Fibroblast of upper back skin (primary cell): ENCODE measurements around the gene TMBIM6.
A peak's percentile ranks its signal among the peaks of the same experiment; 100 is the strongest.
"Not testable (repeated sequence)": the region's sequence is repeated elsewhere in the genome, so short reads cannot be mapped to it uniquely, and the experiment has no call there.

ENCODE experiments used
- DNase-seq: peaks from one replicate; pipeline ENCODE4 v3.0.0-alpha.2; 2013

Gene TMBIM6

GRCh38 chr12:49777341-49777740, 36.0 kb downstream of the TMBIM6 start:
- no peak for DNase-seq

- peak; percentile 31 for DNase-seq
These were observed 36.7 kb downstream of the TMBIM6 start for GRCh38 chr12:49777800-49778748.

GRCh38 chr12:49779581-49779980, 38.2 kb downstream of the TMBIM6 start:
- DNase-seq: no peak

- DNase-seq: not testable (repeated sequence)
These were observed 39.6 kb downstream of the TMBIM6 start for GRCh38 chr12:49780914-49781313.

GRCh38 chr12:49783917-49784676, 42.7 kb downstream of the TMBIM6 start:
- DNase-seq: peak; percentile 61

- DNase-seq: peak; percentile 12
These were observed 43.5 kb downstream of the TMBIM6 start for GRCh38 chr12:49784756-49785409.

GRCh38 chr12:49787672-49788071, 46.3 kb downstream of the TMBIM6 start:
- DNase-seq: no peak

- no peak for DNase-seq
These were observed 48.6 kb downstream of the TMBIM6 start for GRCh38 chr12:49789992-49790391.

- no peak for DNase-seq
These were observed 49.6 kb downstream of the TMBIM6 start for GRCh38 chr12:49790741-49791555.

- DNase-seq: no peak
These were observed 50.3 kb downstream of the TMBIM6 start for GRCh38 chr12:49791700-49792099.

GRCh38 chr12:49792181-49792970, 51.0 kb downstream of the TMBIM6 start:
- no peak for DNase-seq

GRCh38 chr12:49792976-49793580, 51.7 kb downstream of the TMBIM6 start:
- DNase-seq: no peak

GRCh38 chr12:49793620-49794019, 52.3 kb downstream of the TMBIM6 start:
- DNase-seq: no peak

- DNase-seq: no peak
These were observed 52.7 kb downstream of the TMBIM6 start for GRCh38 chr12:49794021-49794420.

GRCh38 chr12:49794811-49795653, 53.7 kb downstream of the TMBIM6 start:
- no peak for DNase-seq

GRCh38 chr12:49795654-49796105, 54.3 kb downstream of the TMBIM6 start:
- DNase-seq: no peak

GRCh38 chr12:49796155-49796554, 54.8 kb downstream of the TMBIM6 start:
- no peak for DNase-seq

- DNase-seq: no peak
These were observed 55.5 kb downstream of the TMBIM6 start for GRCh38 chr12:49796606-49797448.

GRCh38 chr12:49797449-49797776, 56.1 kb downstream of the TMBIM6 start:
- no peak for DNase-seq
